C4-2B (cell line): Measurements from ENCODE around the gene COL2A1.

Experiments used
- CTCF ChIP-seq: fragments of 450-650 bp; conservative IDR thresholded peaks from 2 replicates; pipeline ENCODE4 v1.5.1; 2017; ENCODE audit warnings: mild to moderate bottlenecking
- ZFX ChIP-seq: fragments of 450-650 bp; IDR thresholded peaks from 2 replicates; pipeline ENCODE4 v1.6.1; 2017

DNA sequence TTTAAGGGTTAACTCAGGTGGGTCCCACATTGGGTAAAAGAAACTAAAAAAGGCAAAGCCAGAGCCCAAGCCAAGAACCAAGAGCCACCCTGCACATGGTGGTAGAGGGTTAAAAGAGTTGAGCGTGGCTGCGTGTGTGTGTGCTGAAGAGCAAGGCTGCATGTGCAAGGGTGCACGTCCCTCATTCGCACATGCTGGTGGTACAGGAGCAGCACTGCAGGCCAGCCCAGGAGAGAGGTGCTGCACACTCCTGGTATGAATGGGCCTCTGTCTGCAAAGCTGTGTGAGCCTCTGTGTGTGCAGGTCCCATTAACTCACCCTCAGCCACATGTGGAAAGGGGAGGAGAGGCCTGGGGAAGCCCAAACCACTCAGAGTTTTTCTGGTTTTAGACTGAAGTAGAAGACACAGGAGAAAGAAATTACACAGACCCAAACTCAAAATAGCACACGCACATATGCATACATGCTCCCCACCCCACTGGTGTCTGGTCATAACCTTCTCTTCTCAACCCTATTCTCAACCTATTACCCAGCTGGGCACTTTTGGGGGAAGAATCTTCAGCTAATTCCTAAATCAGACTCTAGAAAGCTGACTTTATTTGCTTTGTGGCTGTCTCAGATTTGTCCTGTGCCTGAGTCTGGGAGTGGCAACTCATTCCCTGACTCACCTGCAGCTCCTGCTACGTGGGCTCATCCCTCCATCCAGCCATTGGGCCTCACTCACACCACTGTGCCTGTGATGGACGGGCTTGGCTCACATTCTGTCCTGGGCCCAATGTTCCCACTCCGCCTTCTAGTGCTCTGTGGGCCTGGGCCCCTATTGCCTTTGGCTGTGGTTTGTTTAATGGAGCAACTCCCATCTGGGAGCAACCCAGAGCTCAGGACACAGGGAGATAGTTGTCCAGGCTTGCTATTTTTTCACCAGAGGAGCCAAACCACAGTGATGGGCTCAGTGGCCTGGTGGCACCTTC is 30.8 kb upstream of the COL2A1 start:
- TF ChIP-seq CTCF = no peak
- no peak for TF ChIP-seq ZFX
